HuH-7 (cell line): ENCODE data around the gene XIRP2.
A peak's percentile ranks its signal among the peaks of the same experiment; 100 is the strongest.
"Not testable (repeated sequence)": the region's sequence is repeated elsewhere in the genome, so short reads cannot be mapped to it uniquely, and the experiment has no call there.

Experiments
- DNase-seq: peaks from one replicate; pipeline ENCODE4 v3.0.0; 2011; ENCODE audit warnings: low spot score

XIRP2 gene

DNA sequence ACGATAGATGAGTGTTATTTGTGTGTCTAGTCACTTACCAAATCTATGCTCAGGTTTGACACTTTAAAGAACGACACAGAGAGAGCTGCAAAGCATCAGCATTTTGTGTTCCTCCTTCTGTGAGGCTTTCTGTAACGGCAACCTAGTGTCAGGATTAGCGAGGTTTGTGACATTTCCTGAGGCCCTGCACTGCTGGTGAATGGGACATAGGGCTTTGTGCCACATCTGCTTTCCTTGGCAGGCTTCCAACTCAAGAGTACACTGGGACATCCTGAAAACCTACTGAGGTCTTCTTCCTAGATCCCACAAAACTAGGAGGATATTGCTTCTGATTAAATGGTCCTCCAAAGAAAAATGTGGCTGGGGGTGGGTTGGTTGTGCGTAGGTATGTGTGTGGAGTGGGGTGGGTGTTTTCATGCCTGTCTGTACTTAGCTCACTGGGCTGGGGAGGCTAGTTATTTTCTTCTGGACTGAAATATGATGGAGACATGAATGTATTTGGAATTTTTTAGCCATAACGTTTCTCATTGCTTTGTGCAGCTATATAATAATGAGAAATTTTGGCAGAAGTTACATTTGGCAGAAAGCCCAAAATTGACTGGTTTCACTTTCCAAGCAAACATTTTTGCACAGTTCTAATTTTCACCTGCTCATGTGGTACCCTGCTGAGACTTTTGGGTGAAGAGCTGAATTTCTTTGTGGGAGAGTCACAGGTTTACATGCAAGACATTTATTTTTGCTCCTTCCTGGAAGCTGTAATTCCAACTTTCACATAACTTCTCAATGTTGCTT, 308.4 kb downstream of the XIRP2 start:
- peak; percentile 25 for DNase-seq

DNA sequence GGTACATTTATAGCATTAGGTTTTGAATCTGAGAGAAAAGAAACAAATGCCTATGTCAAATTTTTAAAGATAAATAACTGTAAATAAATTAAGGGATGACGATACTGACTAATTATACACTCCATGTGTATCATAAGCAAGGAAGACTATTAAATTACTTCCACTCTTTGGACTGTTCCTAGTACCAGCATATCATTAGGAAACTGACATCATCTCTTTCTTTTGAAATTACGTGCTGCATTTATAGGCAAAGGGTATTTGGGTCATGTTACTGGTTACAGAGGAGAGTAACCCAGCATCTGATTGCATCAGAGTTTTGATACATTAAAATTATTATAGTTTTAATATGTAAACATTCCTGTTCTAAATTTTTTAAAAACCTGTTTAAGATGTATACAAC, 309.7 kb downstream of the XIRP2 start:
- DNase-seq, result no peak

DNA sequence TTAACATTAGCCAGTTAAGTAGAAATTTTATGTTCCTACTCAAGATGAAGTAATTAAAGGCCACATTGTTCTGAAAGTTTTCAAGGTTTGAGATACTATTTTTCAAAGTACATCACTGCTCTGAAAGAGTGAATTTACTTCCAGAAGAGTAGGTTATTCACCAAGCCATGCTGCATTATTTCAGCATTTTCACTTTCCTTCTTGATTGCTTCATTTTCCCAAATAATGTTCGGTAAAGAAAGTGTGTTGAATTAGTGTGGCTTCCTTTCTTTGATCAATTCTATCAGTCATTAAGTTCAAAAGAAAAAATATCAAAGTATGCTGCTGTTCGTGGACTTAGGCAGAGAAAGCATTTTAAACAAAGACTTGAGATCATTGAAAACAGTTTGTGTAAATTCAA, 310.3 kb downstream of the XIRP2 start:
- DNase-seq, result no peak

DNA sequence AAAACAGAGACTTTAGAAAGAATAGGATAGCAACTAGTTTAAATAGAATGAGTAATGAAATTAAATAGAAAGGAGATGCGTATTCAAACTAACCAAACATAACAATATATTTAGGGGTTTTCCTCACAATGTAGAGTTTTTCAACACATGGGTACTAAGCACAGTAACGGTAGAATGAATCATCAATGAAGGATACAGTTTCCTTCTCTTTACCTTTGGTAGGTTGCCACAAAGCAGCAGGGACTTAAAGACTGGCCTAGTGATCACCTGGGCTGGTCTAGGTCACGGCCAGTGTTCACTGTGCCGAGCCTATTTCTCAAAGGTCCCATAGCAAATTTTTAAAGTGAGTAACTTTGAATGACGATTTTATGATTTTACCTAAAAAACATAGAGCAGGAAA, 311.7 kb downstream of the XIRP2 start:
- DNase-seq, result no peak

DNA sequence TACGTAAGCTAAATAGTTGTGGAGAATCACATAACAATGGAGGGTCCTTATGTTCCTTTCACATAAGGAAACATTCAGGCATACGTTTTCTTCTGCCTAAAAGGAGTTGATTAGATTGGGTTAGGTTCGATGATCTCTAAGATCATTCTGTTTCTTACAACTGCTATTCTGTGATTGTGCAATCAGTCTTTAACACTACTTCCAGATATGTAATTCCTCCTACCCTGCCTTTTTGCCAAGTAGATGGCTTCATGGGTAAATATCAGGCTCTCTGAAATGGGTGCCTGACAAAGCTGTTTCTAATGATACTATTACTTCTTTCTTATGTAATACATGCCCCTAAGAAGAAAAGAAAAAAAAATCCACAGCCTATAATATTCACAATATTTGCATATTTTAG, 321.5 kb downstream of the XIRP2 start:
- no peak for DNase-seq

DNA sequence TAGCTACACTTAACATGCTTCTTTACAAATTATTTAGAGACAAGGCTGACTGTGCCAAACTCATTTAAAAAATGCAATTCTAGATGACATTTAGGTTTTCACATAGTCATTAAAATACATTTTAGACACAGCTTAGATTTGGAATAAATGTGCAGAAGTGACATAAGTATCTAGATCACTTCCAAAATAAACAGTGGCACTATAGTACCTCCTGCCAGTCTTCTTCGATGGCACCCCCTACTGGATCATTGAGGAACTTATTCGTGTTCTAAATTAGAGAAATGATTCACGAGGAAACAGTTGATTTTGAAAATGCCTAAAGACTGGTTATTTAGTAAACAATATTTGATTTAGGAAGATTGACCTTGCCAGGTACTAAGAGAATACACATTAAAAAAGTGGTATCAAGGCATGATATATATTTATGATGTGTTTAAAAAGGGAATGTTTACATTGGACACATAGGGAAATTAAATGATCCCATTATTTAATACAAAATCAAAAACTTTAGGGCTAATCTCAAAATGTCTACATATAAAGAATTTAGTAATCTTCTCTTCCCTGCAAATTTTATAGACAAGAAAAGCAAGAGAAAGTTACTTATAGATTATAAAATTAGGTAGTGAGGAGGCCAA, 323.9 kb downstream of the XIRP2 start:
- peak; percentile 36 for DNase-seq

DNA sequence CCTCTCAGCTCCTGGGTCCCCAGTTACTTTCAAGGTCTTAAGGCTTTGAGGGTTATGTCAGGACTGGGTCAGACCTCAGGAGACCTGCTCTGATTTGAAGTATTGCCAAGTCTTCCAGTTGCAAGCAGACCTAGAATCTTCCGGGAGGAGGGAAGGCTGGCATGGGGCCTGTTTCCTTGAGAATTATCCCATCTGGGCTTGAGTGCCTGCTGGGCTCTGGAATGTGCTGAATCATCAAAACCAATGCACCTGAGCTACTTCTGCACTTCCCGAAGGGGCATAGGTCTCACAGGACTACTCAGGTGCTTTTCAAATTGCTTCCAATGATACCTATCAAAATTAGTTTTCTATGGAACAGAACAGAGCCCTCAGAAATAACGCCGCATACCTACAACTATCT, 327.3 kb downstream of the XIRP2 start:
- no peak for DNase-seq

DNA sequence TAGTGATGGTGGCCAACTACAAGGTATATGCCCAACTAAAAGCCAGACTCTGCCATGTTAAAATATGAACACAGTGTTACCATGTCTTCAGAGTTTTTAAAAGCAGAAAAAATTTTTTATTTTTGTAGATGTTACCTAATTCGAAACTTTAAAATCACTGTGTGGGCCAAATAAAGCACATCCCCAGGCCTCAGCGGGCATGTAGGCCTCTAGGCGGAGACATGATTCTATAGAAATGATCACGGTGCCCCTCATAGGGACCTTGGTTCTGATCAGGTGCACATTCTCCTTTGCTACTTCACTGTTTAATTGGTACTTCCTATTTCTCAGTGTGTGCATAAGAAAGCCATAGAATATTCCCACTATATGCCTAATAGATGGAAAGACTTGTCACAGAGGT, 349.2 kb downstream of the XIRP2 start:
- no peak for DNase-seq

DNA sequence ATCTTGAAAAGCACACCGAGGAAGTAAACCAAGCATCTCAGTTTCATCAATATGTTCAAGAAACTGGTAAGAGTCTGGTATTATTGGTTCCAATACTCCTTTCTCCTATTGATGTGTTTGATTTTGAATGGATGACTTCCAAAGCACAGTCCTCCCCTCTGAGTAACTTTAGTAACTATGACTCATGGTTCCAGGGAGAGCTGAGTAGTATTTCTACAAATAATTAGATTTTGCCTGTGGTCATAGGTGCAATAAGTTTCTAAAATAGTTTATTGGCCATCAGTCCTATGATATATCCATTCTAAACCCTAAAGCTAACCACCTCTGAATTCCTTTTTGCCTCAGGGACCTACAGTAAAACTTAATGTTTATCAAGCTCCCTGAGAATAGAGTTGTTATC, 352.4 kb downstream of the XIRP2 start:
- DNase-seq, result no peak

DNA sequence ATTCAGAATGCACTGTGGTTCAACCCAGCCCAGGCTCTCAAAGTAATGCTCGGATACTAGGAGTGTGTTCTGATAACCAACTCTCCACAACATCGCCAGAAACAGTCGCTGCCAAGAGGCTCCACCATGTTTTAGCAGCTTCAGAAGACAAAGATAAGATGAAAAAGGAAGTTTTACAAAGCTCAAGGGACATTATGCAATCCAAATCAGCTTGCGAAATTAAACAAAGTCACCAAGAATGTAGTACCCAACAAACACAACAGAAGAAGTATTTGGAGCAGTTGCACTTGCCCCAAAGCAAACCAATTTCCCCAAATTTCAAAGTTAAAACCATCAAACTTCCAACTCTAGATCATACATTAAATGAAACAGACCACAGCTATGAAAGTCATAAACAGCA, 360.9 kb downstream of the XIRP2 start:
- DNase-seq, result no peak

DNA sequence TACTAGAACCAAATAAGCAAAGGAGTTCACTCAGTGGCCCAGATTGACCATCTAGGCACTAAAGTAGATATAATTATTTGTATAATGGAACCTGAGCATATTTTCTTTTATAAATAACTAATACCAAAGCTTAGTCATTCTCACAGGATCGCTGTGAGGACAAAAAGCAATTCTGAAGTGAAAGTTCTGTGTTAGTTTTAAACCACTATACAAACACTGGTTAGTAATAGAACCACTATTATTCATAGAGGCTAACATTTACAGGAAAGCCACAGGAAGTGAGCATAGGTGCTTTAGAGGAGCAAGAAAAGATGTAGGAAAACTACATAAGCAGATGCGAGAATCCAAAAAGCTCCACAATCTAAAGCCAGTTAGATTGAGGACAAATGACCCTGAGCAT, 364.7 kb downstream of the XIRP2 start:
- no peak for DNase-seq

DNA sequence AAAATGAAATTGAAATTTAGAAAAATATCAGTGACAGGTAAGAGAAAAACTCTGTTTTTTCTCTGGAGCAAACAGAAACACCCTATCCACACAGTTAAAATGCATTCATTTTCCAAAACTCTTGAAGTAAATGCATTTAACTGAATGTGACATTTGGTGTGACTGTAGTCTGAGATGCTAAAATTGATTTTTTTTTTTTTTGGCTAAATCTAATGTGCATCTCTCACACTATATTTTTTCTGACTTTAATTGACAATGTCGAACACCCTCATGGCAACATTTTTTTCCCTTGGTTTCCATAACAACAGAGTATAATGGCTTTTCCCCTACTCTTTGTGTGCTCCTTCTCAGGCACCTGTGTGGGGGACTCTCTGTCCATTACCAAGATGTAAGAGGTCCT, 366.4 kb downstream of the XIRP2 start:
- no peak for DNase-seq

DNA sequence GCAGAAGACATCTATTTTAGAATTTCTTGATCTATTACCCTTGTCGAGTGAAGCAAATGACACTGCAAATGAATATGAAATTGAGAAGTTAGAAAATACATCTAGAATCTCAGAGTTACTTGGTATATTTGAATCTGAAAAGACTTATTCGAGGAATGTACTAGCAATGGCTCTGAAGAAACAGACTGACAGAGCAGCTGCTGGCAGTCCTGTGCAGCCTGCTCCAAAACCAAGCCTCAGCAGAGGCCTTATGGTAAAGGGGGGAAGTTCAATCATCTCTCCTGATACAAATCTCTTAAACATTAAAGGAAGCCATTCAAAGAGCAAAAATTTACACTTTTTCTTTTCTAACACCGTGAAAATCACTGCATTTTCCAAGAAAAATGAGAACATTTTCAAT, 370.4 kb downstream of the XIRP2 start:
- DNase-seq, result no peak

DNA sequence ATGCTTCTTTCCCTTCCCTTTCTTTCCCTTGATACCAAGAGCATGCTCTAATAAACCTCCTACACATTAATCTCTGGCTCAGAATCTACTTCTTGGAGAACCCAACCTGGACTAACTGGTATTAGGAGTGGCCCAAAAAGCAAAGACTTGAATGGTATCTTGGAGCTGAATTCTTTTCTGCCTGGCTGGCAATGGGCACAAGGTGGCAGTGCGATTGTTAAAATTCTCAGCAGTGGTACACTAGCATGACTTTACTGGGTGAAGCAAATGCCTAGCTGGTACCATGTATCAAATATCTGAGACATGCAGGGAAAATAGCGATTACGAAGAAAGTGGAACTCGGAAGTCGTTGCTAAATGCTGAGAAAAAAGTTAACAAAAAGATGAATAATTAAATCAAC, 376.1 kb downstream of the XIRP2 start:
- no peak for DNase-seq

DNA sequence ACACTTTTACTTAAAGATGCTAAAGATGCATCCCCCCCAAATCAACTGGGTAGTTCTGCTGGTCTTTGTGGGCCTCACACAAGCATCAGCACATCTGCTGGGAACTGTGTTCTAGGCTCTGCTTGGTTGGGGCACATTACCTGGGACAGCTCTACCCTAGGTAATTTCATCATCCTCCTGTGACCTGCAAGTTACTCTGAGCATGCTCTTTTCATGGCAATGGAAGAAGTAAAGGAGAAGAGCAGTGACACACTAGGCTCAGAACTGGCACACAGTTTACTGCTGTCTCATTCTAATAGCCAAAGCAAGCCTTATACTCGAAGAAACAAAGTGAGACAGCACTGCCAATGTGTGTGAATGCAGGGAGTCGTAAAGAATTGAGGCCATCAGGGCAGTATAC, 376.7 kb downstream of the XIRP2 start:
- DNase-seq, result no peak

DNA sequence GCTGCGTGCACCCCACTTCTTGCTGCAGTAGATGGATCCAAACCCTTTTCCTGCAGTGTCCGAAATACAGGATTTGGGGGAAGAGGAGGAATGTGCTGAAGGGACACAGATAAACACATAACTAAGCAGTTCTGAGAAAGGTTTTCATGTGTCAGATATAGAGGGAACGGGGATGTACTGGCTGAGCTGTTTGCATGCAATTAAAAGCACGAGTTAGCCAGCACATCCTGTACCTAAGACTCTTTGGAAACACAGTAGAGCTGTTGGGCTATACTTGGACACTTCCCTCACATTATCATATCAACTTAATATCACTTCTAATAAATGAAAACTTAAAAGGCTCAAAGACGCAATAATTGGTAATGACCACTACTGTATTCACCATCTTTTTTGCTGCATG, 377.4 kb downstream of the XIRP2 start:
- DNase-seq, result no peak

DNA sequence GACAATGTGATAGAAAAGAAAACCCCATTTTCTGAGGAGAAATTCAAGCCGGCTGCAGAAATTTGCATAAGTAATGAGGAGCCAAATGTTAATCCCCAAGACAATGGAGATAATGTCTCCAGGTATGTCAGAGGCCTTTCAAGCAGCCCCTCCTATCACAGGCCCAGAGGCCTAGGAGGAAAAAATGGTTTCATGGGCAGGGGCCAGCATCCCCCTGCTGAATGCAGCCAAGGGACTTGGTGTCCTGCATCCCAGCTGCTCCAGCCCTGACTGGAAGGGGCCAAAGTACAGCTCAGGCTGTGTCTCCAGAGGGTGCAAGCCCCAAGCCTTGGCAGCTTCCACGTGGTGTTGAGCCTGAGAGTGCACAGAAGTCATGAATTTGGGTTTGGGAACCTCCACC, 380.0 kb downstream of the XIRP2 start:
- DNase-seq, result not testable (repeated sequence)

DNA sequence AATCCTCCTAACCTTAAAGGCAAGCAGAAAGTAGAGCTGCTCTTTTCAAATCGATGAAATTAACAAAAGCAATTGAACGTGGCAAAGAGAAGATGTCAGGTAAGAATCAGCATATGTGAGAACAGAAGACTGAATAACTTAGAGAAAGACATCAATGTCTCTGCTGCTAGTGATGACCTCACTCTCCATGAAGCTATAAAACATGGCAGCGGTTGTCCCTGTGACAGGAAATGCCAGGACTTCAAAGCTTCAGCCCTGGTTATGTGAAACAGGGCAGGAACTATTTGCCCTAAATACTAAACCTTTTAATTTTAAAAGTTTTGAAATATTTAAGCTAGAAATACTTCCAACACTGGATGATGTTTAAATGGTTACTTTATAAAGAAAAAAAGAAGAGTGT, 383.7 kb downstream of the XIRP2 start:
- DNase-seq, result no peak

DNA sequence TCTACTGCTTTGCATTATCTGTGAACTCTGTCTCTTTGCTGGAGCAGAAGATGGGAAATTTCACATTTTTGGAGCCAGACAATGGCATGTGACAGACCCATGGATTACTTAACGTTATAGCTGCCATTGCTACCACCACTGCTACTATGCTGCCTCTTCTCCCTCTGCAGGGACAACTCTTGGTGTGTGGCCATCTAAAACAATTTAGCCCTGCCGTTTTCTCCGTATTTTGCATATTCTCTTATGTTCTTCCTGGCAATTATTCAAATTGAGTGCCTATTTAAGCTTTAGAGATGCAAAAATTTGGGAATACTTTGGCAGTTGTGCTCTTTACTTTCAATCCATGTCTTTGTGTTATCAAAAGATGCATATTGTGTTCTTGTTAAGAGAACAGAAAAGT, 386.8 kb downstream of the XIRP2 start:
- no peak for DNase-seq

DNA sequence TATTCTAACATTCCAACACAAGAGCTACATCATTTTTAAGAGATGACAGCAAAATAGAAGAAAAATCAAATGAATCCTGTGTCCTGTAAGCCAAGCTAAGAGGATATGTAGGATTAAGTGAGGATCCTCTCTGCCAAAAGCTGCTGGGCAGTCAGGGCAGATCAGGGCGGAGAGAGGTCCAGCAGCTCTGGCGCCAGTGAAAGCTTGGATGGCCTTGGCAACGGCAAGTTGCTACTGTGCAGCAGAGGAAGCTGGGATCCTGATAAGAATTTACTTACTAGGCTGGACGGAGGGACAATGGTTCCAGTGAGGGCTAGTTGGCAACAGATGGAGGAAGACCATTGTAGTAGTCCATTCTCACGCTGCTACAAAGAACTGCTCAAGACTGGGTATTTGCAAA, 391.5 kb downstream of the XIRP2 start:
- no peak for DNase-seq

DNA sequence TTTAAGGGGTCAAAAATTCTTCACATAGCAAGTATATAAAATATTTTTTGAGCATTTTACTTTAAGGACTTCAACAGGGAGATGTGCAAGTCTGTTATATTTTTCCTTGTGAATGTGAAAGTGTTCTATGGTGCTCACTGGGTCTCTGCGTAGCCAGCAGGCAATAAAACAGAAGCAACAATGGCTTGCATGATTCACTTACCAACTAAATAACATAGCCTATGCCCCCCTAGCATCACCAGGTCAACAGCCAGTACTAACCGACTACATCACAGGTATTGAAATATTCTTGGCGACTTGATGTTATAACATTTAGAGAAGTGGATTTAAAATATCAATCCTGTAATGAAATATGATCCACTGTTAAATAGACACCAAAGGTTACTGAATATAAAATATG, 398.9 kb downstream of the XIRP2 start:
- no peak for DNase-seq

DNA sequence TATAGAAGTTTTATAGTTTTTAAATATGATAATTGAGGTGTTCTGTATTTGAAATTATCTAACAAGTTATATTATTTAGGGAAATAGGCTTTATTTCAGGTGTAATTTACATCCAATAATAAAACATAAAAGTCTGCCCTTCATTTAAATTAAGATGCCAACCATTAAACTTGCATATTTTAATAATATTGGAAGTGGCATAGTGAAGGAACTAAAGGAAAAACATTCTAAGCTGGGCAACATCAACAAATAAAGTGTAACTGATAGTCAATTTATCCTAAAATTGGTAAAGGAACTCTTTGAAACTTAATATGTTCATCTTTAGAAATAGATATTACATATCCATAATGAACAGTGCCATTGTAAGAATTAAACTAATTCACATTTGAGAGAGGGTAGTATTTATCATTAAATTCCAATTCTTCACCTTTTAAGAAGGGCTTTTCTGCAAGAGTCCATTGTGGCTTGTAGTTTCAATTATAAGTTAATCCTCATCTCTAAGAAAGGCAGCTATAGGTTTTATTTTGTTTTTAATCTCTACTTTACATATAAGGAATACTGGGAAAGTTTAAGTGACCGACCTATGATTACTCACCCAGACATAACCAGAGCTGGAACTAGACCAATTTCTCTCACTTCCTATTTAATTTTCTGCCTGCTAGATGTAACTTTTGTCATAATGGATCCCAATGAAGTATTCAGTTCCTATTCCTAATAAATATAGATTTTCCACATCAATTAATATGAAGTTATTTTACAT, 401.6 kb downstream of the XIRP2 start:
- DNase-seq, result no peak

DNA sequence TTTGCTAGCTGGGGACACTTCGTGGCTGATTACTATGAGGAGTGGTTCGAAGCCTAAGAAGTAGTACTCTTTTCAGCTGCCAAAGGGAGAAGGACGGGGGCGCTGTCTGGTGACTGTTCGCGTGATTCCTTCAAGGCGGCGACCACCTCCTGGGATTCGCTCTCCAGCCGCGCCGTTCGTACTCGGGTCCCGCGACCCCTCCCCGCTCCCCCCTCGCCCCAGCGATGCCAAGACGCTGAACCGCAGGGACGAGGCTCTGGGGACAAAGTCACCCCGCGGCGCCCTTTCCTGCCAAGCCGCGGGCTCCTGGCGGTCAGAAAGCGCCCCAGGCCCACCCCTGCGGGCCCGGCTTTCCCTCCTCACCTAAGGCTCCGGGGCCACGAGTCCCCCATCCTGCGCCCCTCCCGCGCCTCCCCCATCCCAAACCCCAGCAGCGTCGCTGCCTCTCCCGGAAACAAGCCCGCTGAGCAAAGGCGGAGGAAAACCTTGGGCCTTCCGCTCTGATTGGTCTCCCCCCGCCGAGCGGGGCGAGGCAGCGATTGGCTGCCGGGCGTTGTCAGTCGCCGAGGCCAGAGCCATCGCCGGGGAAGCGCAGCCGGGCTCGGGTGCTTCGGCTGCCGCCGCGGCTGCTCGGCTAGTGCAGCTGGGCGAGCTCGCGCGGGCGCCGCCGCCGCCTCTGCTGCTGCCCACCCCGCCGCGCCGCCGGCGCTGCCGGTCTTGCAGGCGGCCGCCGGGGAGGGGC, 404.3 kb downstream of the XIRP2 start, which contains the start of gene B3GALT1:
B3GALT1 (plus strand) TSS at position 572 of the 742 bp plus-strand sequence.
- DNase-seq, result peak; percentile 98
